Panc1 (cell line): Measurements from ENCODE around the gene GRM7.

ENCODE experiments used
- CTCF ChIP-seq: fragments of 450-650 bp; IDR thresholded peaks from 2 replicates; pipeline ENCODE4 v1.5.1; 2017; ENCODE audit warnings: mild to moderate bottlenecking
- POLR2AphosphoS5 ChIP-seq: IDR thresholded peaks from 2 replicates; pipeline ENCODE4 v1.6.1; 2012; ENCODE audit warnings: mild to moderate bottlenecking, low read depth, low read length, moderate library complexity
- SIN3A ChIP-seq: IDR thresholded peaks from 2 replicates; pipeline ENCODE4 v1.6.1; 2012; ENCODE audit warnings: low read depth, mild to moderate bottlenecking, low read length, moderate library complexity, borderline replicate concordance; ENCODE audit not compliant: insufficient read depth
- TCF7L2 ChIP-seq: IDR thresholded peaks from 2 replicates; pipeline ENCODE4 v1.6.1; 2011; ENCODE audit warnings: mild to moderate bottlenecking, low read depth, low read length, inconsistent platforms
- TF ChIP-seq, protein P1 (sequence below), 2 experiments: IDR thresholded peaks; 2 replicates each; pipeline ENCODE4 v1.6.1; 2011 to 2012; ENCODE audit warnings: low read depth in 2 of 2, control low read depth in 1 of 2, low read length in 1 of 2, mild to moderate bottlenecking in 1 of 2, moderate library complexity in 1 of 2; ENCODE audit not compliant: insufficient read depth in 1 of 2

GRCh38 chr3:7328339-7328738, 467.4 kb downstream of the GRM7 start:
- TF ChIP-seq CTCF: no peak
- no peak for TF ChIP-seq POLR2AphosphoS5
- TF ChIP-seq, protein P1, sequence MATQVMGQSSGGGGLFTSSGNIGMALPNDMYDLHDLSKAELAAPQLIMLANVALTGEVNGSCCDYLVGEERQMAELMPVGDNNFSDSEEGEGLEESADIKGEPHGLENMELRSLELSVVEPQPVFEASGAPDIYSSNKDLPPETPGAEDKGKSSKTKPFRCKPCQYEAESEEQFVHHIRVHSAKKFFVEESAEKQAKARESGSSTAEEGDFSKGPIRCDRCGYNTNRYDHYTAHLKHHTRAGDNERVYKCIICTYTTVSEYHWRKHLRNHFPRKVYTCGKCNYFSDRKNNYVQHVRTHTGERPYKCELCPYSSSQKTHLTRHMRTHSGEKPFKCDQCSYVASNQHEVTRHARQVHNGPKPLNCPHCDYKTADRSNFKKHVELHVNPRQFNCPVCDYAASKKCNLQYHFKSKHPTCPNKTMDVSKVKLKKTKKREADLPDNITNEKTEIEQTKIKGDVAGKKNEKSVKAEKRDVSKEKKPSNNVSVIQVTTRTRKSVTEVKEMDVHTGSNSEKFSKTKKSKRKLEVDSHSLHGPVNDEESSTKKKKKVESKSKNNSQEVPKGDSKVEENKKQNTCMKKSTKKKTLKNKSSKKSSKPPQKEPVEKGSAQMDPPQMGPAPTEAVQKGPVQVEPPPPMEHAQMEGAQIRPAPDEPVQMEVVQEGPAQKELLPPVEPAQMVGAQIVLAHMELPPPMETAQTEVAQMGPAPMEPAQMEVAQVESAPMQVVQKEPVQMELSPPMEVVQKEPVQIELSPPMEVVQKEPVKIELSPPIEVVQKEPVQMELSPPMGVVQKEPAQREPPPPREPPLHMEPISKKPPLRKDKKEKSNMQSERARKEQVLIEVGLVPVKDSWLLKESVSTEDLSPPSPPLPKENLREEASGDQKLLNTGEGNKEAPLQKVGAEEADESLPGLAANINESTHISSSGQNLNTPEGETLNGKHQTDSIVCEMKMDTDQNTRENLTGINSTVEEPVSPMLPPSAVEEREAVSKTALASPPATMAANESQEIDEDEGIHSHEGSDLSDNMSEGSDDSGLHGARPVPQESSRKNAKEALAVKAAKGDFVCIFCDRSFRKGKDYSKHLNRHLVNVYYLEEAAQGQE (IDR thresholded peaks at IDR 0.05; ENCODE audit: insufficient read depth in 1 of 2, low read depth in 2 of 2, low read length in 1 of 2): no peak
- TF ChIP-seq TCF7L2: no peak
- TF ChIP-seq SIN3A: no peak
